Caco-2 (cell line): Measurements from ENCODE around the gene GPR157. TPM values are rescaled to one million over a fixed set of nuclear protein-coding genes. Genes with fewer than 3 reads are reported as not detected.

ENCODE experiments used
- BruUV-seq: library from RNA; stranded (reverse); fragments of 400-500 nt; replicated peaks from 2 replicates; lab custom pipeline; 2021; lab: Mats Ljungman, UMichigan
- CTCF ChIA-PET: fragments of 300-600 bp; sonication (Branson Sonifier 250); formaldehyde crosslinking; loops from one replicate; lab custom pipeline; 2022; ENCODE audit warnings: antibody characterized with exemption; lab: Charles Lee
- POLR2A ChIA-PET: fragments of 300-600 bp; sonication (Branson Sonifier 250); formaldehyde crosslinking; loops from one replicate; lab custom pipeline; 2022; ENCODE audit warnings: antibody characterized with exemption; lab: Charles Lee
- DNase-seq, 2 experiments: peaks; one replicate each; pipeline versions ENCODE4 v3.0.0 to v3.0.0-alpha.2; 2020 to 2022
- H3K27me3 ChIP-seq: replicated peaks from 2 replicates; pipeline ENCODE4 v1.6.0; 2011; ENCODE audit warnings: low read length; ENCODE audit not compliant: control insufficient read depth, insufficient read depth
- H3K36me3 ChIP-seq: 2 replicates; pipeline ENCODE4 v1.5.1; 2011; ENCODE audit warnings: low read length; ENCODE audit not compliant: control insufficient read depth, insufficient read depth
- H3K4me1 ChIP-seq: fragments of 250-450 bp; sonication (Bioruptor Pico); 2 replicates; pipeline ENCODE4 v1.5.1; 2020; ENCODE audit warnings: mild to moderate bottlenecking
- H3K4me3 ChIP-seq: 2 replicates; pipeline ENCODE4 v1.5.1; 2011; ENCODE audit warnings: low read depth, mild to moderate bottlenecking, control low read depth, low read length
- H3K9me3 ChIP-seq: fragments of 250-450 bp; sonication (Bioruptor Pico); 2 replicates; pipeline ENCODE4 v1.5.1; 2020; ENCODE audit warnings: mild to moderate bottlenecking, moderate library complexity
- H3K27ac Mint-ChIP-seq: one replicate; pipeline ENCODE4 v1.8.0; 2022; ENCODE audit warnings: mixed read lengths; ENCODE audit not compliant: unreplicated experiment
- H3K27me3 Mint-ChIP-seq: one replicate; pipeline ENCODE4 v1.8.0; 2022; ENCODE audit warnings: mixed read lengths; ENCODE audit not compliant: insufficient read depth, unreplicated experiment
- H3K36me3 Mint-ChIP-seq: one replicate; pipeline ENCODE4 v1.8.0; 2022; ENCODE audit warnings: mild to moderate bottlenecking, mixed read lengths; ENCODE audit not compliant: insufficient read depth, unreplicated experiment
- H3K4me1 Mint-ChIP-seq: one replicate; pipeline ENCODE4 v1.8.0; 2022; ENCODE audit warnings: low read depth, mixed read lengths; ENCODE audit not compliant: unreplicated experiment
- H3K4me3 Mint-ChIP-seq: one replicate; pipeline ENCODE4 v1.8.0; 2022; ENCODE audit warnings: mild to moderate bottlenecking, moderate library complexity, mixed read lengths; ENCODE audit not compliant: unreplicated experiment
- H3K9me3 Mint-ChIP-seq: one replicate; pipeline ENCODE4 v1.8.0; 2022; ENCODE audit warnings: mixed read lengths; ENCODE audit not compliant: unreplicated experiment
- CTCF ChIP-seq, 2 experiments: fragments of 200-600 bp in 1 of 2; IDR thresholded peaks; 1 replicate in 1 of 2; 2 replicates in 1 of 2; pipeline versions ENCODE4 v1.5.1 to v1.8.0; 2011 to 2022; ENCODE audit warnings: antibody characterized with exemption in 1 of 2, control low read depth in 1 of 2, inconsistent platforms in 1 of 2, low read depth in 1 of 2, low read length in 1 of 2, mild to moderate bottlenecking in 1 of 2, moderate library complexity in 1 of 2; ENCODE audit not compliant: insufficient read depth in 1 of 2, severe bottlenecking in 1 of 2, unreplicated experiment in 1 of 2
- intact Hi-C: fragments of 100-400 bp; cut with micrococcal nuclease; formaldehyde crosslinking; loops from one replicate; pipeline ENCODE4 v1.10.0; 2022; ENCODE audit not compliant: unreplicated experiment
- total RNA-seq: library from RNA; stranded (reverse); gene quantifications from 2 replicates; pipeline ENCODE4 v1.2.3, GENCODE V29; 2022

The GPR157 gene
- total RNA-seq, 1 experiment from 2014 or later = 17.2 TPM

- Mint-ChIP-seq H3K27ac (no peak overlapping the region), H3K9me3 (no peaks in the 10 kb centered on the region), H3K4me1 (no peaks in the 10 kb centered on the region), H3K27me3 (no peaks in the 10 kb centered on the region), H3K36me3 (no peaks in the 10 kb centered on the region), H3K4me3 (no peak overlapping the region)
- H3K27me3 ChIP-seq = no peaks in the 10 kb centered on the region
- ChIA-PET CTCF (no interaction called here), POLR2A (no interaction called here)
- H3K4me3 ChIP-seq = no peak overlapping the region
- TF ChIP-seq CTCF (IDR thresholded peaks at IDR 0.05; ENCODE audit: insufficient read depth in 1 of 2, low read depth in 1 of 2, low read length in 1 of 2, severe bottlenecking in 1 of 2, unreplicated experiment in 1 of 2) = no peak
- intact Hi-C loops = no loop called here
- H3K36me3 ChIP-seq = no peaks in the 10 kb centered on the region
- no TSS peak for BruUV-seq
- H3K9me3 ChIP-seq = no peaks in the 10 kb centered on the region
- no peak for DNase-seq
- H3K4me1 ChIP-seq = no peaks in the 10 kb centered on the region
Observed at GRCh38 chr1:9052272-9053049, 76.4 kb downstream of the GPR157 start.

GRCh38 chr1:9051379-9051778, 77.5 kb downstream of the GPR157 start:
- H3K9me3 ChIP-seq = no peaks in the 10 kb centered on the region
- no peaks in the 10 kb centered on the region for H3K4me1 ChIP-seq
- intact Hi-C loops = no loop called here
- H3K27ac Mint-ChIP-seq = no peak overlapping the region
- DNase-seq = no peak
- no peaks in the 10 kb centered on the region for H3K27me3 ChIP-seq
- H3K4me3 ChIP-seq = no peak overlapping the region
- no peak overlapping the region for H3K4me3 Mint-ChIP-seq
- POLR2A ChIA-PET = no interaction called here
- CTCF ChIA-PET = interaction anchor here (1.3 kb wide), 1 partner anchor 50 kb away, joined by 3 read pairs; no protein-coding TSS in a partner anchor
- no peaks in the 10 kb centered on the region for H3K4me1 Mint-ChIP-seq
- no TSS peak for BruUV-seq
- H3K36me3 ChIP-seq = no peaks in the 10 kb centered on the region
- no peaks in the 10 kb centered on the region for H3K27me3 Mint-ChIP-seq
- no peaks in the 10 kb centered on the region for H3K9me3 Mint-ChIP-seq
- H3K36me3 Mint-ChIP-seq = no peaks in the 10 kb centered on the region
- TF ChIP-seq CTCF (IDR thresholded peaks at IDR 0.05; ENCODE audit: insufficient read depth in 1 of 2, low read depth in 1 of 2, low read length in 1 of 2, severe bottlenecking in 1 of 2, unreplicated experiment in 1 of 2) = no peak

GRCh38 chr1:9050803-9051202, 78.1 kb downstream of the GPR157 start:
- Histone ChIP-seq H3K4me3 (no peak overlapping the region), H3K9me3 (no peaks in the 10 kb centered on the region), H3K27me3 (no peaks in the 10 kb centered on the region), H3K4me1 (no peaks in the 10 kb centered on the region), H3K36me3 (no peaks in the 10 kb centered on the region)
- Mint-ChIP-seq H3K4me1 (no peaks in the 10 kb centered on the region), H3K9me3 (no peaks in the 10 kb centered on the region), H3K27me3 (no peaks in the 10 kb centered on the region), H3K36me3 (no peaks in the 10 kb centered on the region), H3K4me3 (no peak overlapping the region), H3K27ac (no peak overlapping the region)
- POLR2A ChIA-PET = interaction anchor here (0.7 kb wide), 1 partner anchor 626 kb away, joined by 4 read pairs; no protein-coding TSS in a partner anchor
- no peak for DNase-seq
- no peak for TF ChIP-seq CTCF (IDR thresholded peaks at IDR 0.05; ENCODE audit: insufficient read depth in 1 of 2, low read depth in 1 of 2, low read length in 1 of 2, severe bottlenecking in 1 of 2, unreplicated experiment in 1 of 2)
- BruUV-seq = no TSS peak
- intact Hi-C loops = no loop called here
- CTCF ChIA-PET = interaction anchor here (1.3 kb wide), 1 partner anchor 51 kb away, joined by 3 read pairs; no protein-coding TSS in a partner anchor

Other genes with a start within 250 kb of the GPR157 start
- not detected in 2 replicates for gene CA6, start 183.2 kb downstream of the GPR157 start, total RNA-seq
- not detected in 2 replicates for gene SLC2A7, start 102.7 kb downstream of the GPR157 start, total RNA-seq
- 0.70 and 1.1 TPM in 2 replicates for gene SLC2A5, start 59.5 kb downstream of the GPR157 start, total RNA-seq
- 10.1 and 13.0 TPM in 2 replicates for gene H6PD, start 105.7 kb upstream of the GPR157 start, total RNA-seq
- gene SPSB1, start 163.8 kb upstream of the GPR157 start, total RNA-seq = 12.8 and 18.2 TPM in 2 replicates